SK-N-SH (cell line): ENCODE results near the gene KAT6B. TPM values are rescaled to one million over a fixed set of nuclear protein-coding genes. Genes with fewer than 3 reads are reported as not detected.

Source experiments
- CTCF ChIA-PET: fragments of 300-600, 350-600 bp; formaldehyde crosslinking; extraction: SDS; loops from one replicate; lab custom pipeline; 2021; lab: Yijun Ruan, JAX
- POLR2A ChIA-PET: fragments of 350-600 bp; sonication (Branson Sonifier 250); formaldehyde crosslinking; extraction: SDS; loops from one replicate; lab custom pipeline; 2020; ENCODE audit warnings: antibody characterized with exemption, inconsistent platforms; lab: Yijun Ruan, JAX
- DNase-seq: peaks from one replicate; pipeline ENCODE4 v3.0.0; 2012
- H2AFZ ChIP-seq: fragments of 200-600 bp; sonication (generic); 2 replicates; pipeline ENCODE4 v1.8.1; 2016; ENCODE audit warnings: antibody characterized with exemption, mild to moderate bottlenecking, low read depth
- H3F3A ChIP-seq: fragments of 200-600 bp; sonication (generic); replicated peaks from 2 replicates; pipeline ENCODE3; 2016; ENCODE audit warnings: antibody characterized with exemption, mild to moderate bottlenecking; ENCODE audit not compliant: insufficient read depth
- H3K27ac ChIP-seq, 2 experiments: fragments of 200-500 bp in 1 of 2; fragments of 200-600 bp in 1 of 2; sonication (Bioruptor generic) in 1 of 2; sonication (generic), shearing (Covaris generic) in 1 of 2; 2 replicates each; pipeline versions ENCODE4 v1.5.1 to v1.6.1; 2014 to 2016; ENCODE audit warnings: low read depth in 2 of 2, inconsistent platforms in 1 of 2, low read length in 1 of 2, mild to moderate bottlenecking in 1 of 2, mixed read lengths in 1 of 2
- H3K27me3 ChIP-seq: fragments of 200-600 bp; sonication (generic), shearing (Covaris generic); 2 replicates; pipeline ENCODE4 v1.6.1; 2016; ENCODE audit warnings: mixed run types; ENCODE audit not compliant: insufficient read depth
- H3K36me3 ChIP-seq, 2 experiments: fragments of 200-500 bp in 1 of 2; fragments of 200-600 bp in 1 of 2; sonication (Bioruptor generic) in 1 of 2; sonication (generic) in 1 of 2; replicated peaks in 1 of 2; 2 replicates each; pipeline versions ENCODE3 to v1.5.1; 2014 to 2016; ENCODE audit warnings: low read length in 1 of 2, mild to moderate bottlenecking in 1 of 2; ENCODE audit not compliant: insufficient read depth in 2 of 2, control insufficient read depth in 1 of 2
- H3K4me1 ChIP-seq, 2 experiments: fragments of 200-500 bp in 1 of 2; fragments of 200-600 bp in 1 of 2; sonication (Bioruptor generic) in 1 of 2; sonication (generic), shearing (Covaris generic) in 1 of 2; 2 replicates each; pipeline versions ENCODE4 v1.5.1 to v1.6.1; 2014 to 2016; ENCODE audit warnings: low read depth in 1 of 2, low read length in 1 of 2, mixed run types in 1 of 2; ENCODE audit not compliant: insufficient read depth in 2 of 2, control insufficient read depth in 1 of 2
- H3K4me2 ChIP-seq: fragments of 200-600 bp; sonication (generic), shearing (Covaris generic); 2 replicates; pipeline ENCODE4 v1.6.1; 2017; ENCODE audit warnings: mixed run types
- H3K4me3 ChIP-seq, 2 experiments: fragments of 200-500 bp in 1 of 2; fragments of 200-600 bp in 1 of 2; sonication (Bioruptor generic) in 1 of 2; sonication (generic), shearing (Covaris generic) in 1 of 2; 2 replicates each; pipeline versions ENCODE4 v1.5.1 to v1.8.1; 2014 to 2016; ENCODE audit warnings: low read depth in 2 of 2, inconsistent platforms in 1 of 2, low read length in 1 of 2, mild to moderate bottlenecking in 1 of 2, mixed read lengths in 1 of 2, moderate library complexity in 1 of 2
- H3K79me2 ChIP-seq: fragments of 200-600 bp; sonication (generic); 2 replicates; pipeline ENCODE4 v1.8.1; 2017; ENCODE audit warnings: mild to moderate bottlenecking; ENCODE audit not compliant: insufficient read depth
- H3K9ac ChIP-seq: fragments of 200-600 bp; sonication (generic); 2 replicates; pipeline ENCODE4 v1.6.1; 2017; ENCODE audit warnings: mixed run types
- H3K9me2 ChIP-seq: fragments of 200-600 bp; sonication (generic); 2 replicates; pipeline ENCODE4 v1.6.1; 2017; ENCODE audit warnings: mixed run types
- H3K9me3 ChIP-seq: fragments of 200-600 bp; sonication (generic); 2 replicates; pipeline ENCODE4 v1.6.1; 2017; ENCODE audit warnings: mixed run types, mild to moderate bottlenecking, moderate library complexity
- H4K20me1 ChIP-seq: fragments of 200-600 bp; sonication (generic); 2 replicates; pipeline ENCODE4 v1.6.1; 2017; ENCODE audit warnings: mild to moderate bottlenecking, mixed run types; ENCODE audit not compliant: insufficient read depth
- ELF1 ChIP-seq: IDR thresholded peaks from 2 replicates; pipeline ENCODE4 v1.4.0; 2012
- EZH2phosphoT487 ChIP-seq: fragments of 200-600 bp; sonication (generic); IDR thresholded peaks from 2 replicates; pipeline ENCODE4 v1.6.1; 2017; ENCODE audit warnings: low read depth, mixed run types, mild to moderate bottlenecking, antibody characterized with exemption, moderate library complexity, borderline replicate concordance
- FOXJ3 ChIP-seq: sonication (generic); formaldehyde crosslinking; IDR thresholded peaks from 2 replicates; pipeline ENCODE4 v1.5.1; 2020; ENCODE audit warnings: mild to moderate bottlenecking, missing genetic modification reagents
- GATA2 ChIP-seq: sonication (generic); formaldehyde crosslinking; IDR thresholded peaks from 2 replicates; pipeline ENCODE4 v1.5.0; 2020; ENCODE audit warnings: mild to moderate bottlenecking, missing genetic modification reagents
- IRF3 ChIP-seq: fragments of 150-350 bp; IDR thresholded peaks from 2 replicates; pipeline ENCODE4 v1.6.1; 2016; ENCODE audit warnings: mild to moderate bottlenecking, low read depth, low read length
- MAX ChIP-seq: IDR thresholded peaks from 2 replicates; pipeline ENCODE4 v1.4.0; 2012; ENCODE audit warnings: low read depth
- NFIC ChIP-seq: IDR thresholded peaks from 2 replicates; pipeline ENCODE4 v1.4.0; 2012; ENCODE audit warnings: borderline replicate concordance
- POLR2AphosphoS5 ChIP-seq: IDR thresholded peaks from 2 replicates; pipeline ENCODE4 v1.6.1; 2012; ENCODE audit warnings: low read depth, low read length
- RXRA ChIP-seq: IDR thresholded peaks from 2 replicates; pipeline ENCODE4 v1.4.0; 2012; ENCODE audit warnings: low read depth, mild to moderate bottlenecking, borderline replicate concordance
- TAF1 ChIP-seq: IDR thresholded peaks from 2 replicates; pipeline ENCODE4 v1.6.1; 2012; ENCODE audit warnings: low read depth, mild to moderate bottlenecking, low read length, moderate library complexity, borderline replicate concordance
- TCF12 ChIP-seq: IDR thresholded peaks from 2 replicates; pipeline ENCODE4 v1.4.0; 2012
- TEAD4 ChIP-seq: IDR thresholded peaks from 2 replicates; pipeline ENCODE4 v1.4.0; 2012; ENCODE audit warnings: mild to moderate bottlenecking, borderline replicate concordance; ENCODE audit not compliant: insufficient read depth
- YY1 ChIP-seq: IDR thresholded peaks from 2 replicates; pipeline ENCODE4 v1.4.0; 2012; ENCODE audit warnings: low read depth, mild to moderate bottlenecking
- ZBTB33 ChIP-seq: IDR thresholded peaks from 2 replicates; pipeline ENCODE4 v1.4.0; 2012; ENCODE audit warnings: low read depth, borderline replicate concordance
- WGBS: methylation state at CpG from one replicate; pipeline ENCODE4 v1.1.6; 2017; ENCODE audit warnings: low lambda C conversion rate; 5-methylcytosine and 5-hydroxymethylcytosine counted together
- polyA plus RNA-seq, 3 experiments: library from polyadenylated mRNA; depleted of rRNA; stranded (reverse); fragments of >200 nt; gene quantifications; 2 replicates each; pipeline ENCODE4 v1.2.3, GENCODE V29; 2012

Gene KAT6B
- polyA plus RNA-seq, 1 of the 3 experiments (the other 2 are of a cell fraction): 4.3 TPM

DNA sequence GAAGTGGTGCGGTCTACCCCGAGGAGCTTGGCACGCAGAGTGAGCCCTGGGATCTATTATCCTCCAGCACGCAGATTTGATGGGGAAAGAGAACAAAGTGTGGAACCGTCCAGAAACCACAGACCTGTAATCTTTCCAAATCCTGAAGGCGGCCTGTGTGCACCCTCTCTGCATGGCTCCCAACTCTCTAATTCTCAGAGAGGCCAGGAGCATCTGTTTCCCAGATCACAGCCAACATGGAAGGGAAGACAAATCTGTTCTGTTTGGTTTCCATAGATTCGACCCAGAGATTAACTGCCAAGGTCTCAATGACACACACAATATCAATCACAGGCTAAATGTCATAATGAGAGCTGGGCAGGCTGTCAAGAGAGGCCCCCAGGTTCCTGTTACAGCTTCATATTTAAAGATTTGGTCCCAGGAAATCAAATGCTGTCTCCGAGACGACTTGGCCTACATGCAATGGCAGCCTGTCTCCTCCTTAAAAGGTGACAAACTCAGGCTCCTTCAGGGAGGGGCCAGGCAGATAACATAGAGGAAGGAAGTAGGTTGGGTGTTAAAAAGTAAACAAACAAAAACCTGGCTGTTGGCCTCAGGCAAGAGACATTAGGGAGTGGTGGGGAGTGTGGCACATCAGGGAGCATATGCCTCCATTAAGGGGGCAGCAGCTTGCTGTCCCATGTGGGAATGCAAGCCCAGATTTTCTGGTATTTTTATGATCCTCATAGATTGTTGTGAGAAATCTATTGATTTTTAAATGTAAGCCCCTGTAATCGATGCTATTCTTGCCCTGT is 236.3 kb downstream of the KAT6B start (continued):
- no peak for TF ChIP-seq IRF3
- TF ChIP-seq RXRA: no peak
- TF ChIP-seq ELF1: no peak
- no peak for TF ChIP-seq TEAD4
- TF ChIP-seq TAF1: no peak
- no peak for TF ChIP-seq POLR2AphosphoS5
- no peak for TF ChIP-seq ZBTB33
- TF ChIP-seq NFIC: no peak
- TF ChIP-seq MAX: no peak

- ChIA-PET POLR2A (no interaction called here), CTCF (interaction anchor here (0.7 to 1.0 kb wide), 2 partner anchors 11 to 40 kb away, joined by 3 read pairs; no protein-coding TSS in a partner anchor)
- Histone ChIP-seq H3K4me2 (no peak overlapping the region), H2AFZ (no peak overlapping the region), H3K4me3 (no peak overlapping the region), H3K9ac (no peak overlapping the region), H3K9me3 (no peaks in the 10 kb centered on the region), H3K79me2 (no peaks in the 10 kb centered on the region), H3K4me1 (peaks cover 0 to 8% of the 10 kb centered on the region in 2 experiments; a peak in 1 of 4 replicates), H3K27ac (no peak overlapping the region), H3K9me2 (no peaks in the 10 kb centered on the region), H4K20me1 (no peaks in the 10 kb centered on the region), H3F3A (no peaks in the 10 kb centered on the region), H3K27me3 (no peaks in the 10 kb centered on the region)
- 83% methylated on average over 8 of the region's 8 CpGs for WGBS
- no peak for DNase-seq
- TF ChIP-seq FOXJ3 (CRISPR knock-in tag) (no peak), RXRA (no peak), TCF12 (no peak), YY1 (no peak), GATA2 (CRISPR knock-in tag) (no peak), EZH2phosphoT487 (no peak), ZBTB33 (no peak), IRF3 (no peak)
- TF ChIP-seq, all 33 proteins: peak for 0
- H3K36me3 ChIP-seq: no peaks in the 10 kb centered on the region
Measured at GRCh38 chr10:75063461-75064230, 237.2 kb downstream of the KAT6B start.
